Ishikawa (cell line): ENCODE data around the gene USH1C.

ENCODE experiments used
- CEBPB ChIP-seq: IDR thresholded peaks from 2 replicates; pipeline ENCODE4 v1.6.1; 2012
- CREB1 ChIP-seq: IDR thresholded peaks from 2 replicates; pipeline ENCODE4 v1.6.1; 2012; ENCODE audit warnings: low read depth
- EGR1 ChIP-seq: IDR thresholded peaks from 2 replicates; pipeline ENCODE4 v1.6.1; 2012
- EP300 ChIP-seq: IDR thresholded peaks from 2 replicates; pipeline ENCODE4 v1.6.1; 2012; ENCODE audit warnings: borderline replicate concordance
- FOXM1 ChIP-seq: IDR thresholded peaks from 2 replicates; pipeline ENCODE4 v1.6.1; 2012; ENCODE audit warnings: low read depth, borderline replicate concordance
- NFIC ChIP-seq: IDR thresholded peaks from 2 replicates; pipeline ENCODE4 v1.6.1; 2012
- RAD21 ChIP-seq: IDR thresholded peaks from 2 replicates; pipeline ENCODE4 v1.6.1; 2012; ENCODE audit warnings: low read depth
- TAF1 ChIP-seq: IDR thresholded peaks from 2 replicates; pipeline ENCODE4 v1.6.1; 2012; ENCODE audit warnings: low read depth, mild to moderate bottlenecking
- TCF12 ChIP-seq: IDR thresholded peaks from 2 replicates; pipeline ENCODE4 v1.6.1; 2012; ENCODE audit warnings: low read depth
- TEAD4 ChIP-seq: IDR thresholded peaks from 2 replicates; pipeline ENCODE4 v1.6.1; 2012
- YY1 ChIP-seq: IDR thresholded peaks from 2 replicates; pipeline ENCODE4 v1.6.1; 2012; ENCODE audit warnings: low read depth
- ZBTB7A ChIP-seq: IDR thresholded peaks from 2 replicates; pipeline ENCODE4 v1.6.1; 2012; ENCODE audit warnings: low read depth
- TF ChIP-seq, protein P1 (sequence below): IDR thresholded peaks from 2 replicates; pipeline ENCODE4 v1.6.1; 2012
- TF ChIP-seq, protein P2 (sequence below): IDR thresholded peaks from 2 replicates; pipeline ENCODE4 v1.6.1; 2012
- TF ChIP-seq, protein P3 (sequence below): IDR thresholded peaks from 2 replicates; pipeline ENCODE4 v1.6.1; 2012; ENCODE audit warnings: low read depth, mild to moderate bottlenecking

USH1C gene

DNA sequence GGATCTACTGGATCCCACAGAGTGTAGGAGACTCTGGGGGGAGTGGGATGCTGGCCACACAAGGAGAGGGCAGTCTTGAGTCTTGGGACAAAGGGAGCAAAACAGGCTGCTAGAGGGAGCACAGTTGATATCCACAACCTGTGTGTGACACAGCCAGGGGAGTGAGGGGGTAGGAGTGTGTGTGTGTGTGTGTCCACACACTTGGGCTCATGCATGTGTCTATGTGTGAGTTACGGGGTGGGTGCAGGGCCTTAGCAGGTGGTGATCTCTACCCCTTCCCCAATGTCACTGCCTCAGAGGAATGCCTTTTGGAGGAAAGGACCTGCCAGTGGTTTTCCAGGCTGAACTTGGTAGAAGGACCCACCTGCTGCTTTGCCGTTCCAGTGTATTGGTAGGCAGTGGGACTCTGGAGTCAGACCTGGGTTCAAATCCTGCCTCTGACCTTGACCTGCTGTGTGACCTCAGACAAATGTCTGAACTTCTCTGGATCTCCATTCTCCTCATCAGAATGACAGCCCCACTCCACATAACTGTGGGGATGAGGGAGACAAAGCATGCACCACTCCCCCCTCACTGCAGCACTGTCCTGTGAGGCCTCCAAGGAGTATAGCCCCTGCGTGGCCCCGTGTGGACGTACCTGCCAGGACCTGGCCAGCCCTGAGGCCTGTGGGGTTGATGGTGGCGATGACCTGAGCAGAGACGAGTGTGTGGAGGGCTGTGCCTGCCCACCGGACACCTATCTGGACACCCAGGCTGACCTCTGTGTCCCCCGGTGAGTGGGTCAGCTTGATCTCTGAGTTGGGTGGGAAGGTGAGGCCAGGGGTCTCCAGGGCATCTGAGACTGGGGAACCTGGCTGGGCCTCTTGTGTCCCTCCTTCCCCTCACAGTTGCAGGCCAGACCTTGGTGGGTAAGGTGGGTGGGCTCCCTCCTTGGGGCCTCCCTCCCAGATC, 30.2 kb upstream of the USH1C start:
- no peak for TF ChIP-seq EP300
- no peak for TF ChIP-seq EGR1
- TF ChIP-seq RAD21, result no peak
- TF ChIP-seq YY1, result no peak
- no peak for TF ChIP-seq TAF1
- TF ChIP-seq, protein P1, sequence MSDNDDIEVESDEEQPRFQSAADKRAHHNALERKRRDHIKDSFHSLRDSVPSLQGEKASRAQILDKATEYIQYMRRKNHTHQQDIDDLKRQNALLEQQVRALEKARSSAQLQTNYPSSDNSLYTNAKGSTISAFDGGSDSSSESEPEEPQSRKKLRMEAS, result no peak
- TF ChIP-seq, protein P2, sequence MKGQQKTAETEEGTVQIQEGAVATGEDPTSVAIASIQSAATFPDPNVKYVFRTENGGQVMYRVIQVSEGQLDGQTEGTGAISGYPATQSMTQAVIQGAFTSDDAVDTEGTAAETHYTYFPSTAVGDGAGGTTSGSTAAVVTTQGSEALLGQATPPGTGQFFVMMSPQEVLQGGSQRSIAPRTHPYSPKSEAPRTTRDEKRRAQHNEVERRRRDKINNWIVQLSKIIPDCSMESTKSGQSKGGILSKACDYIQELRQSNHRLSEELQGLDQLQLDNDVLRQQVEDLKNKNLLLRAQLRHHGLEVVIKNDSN, result no peak
- no peak for TF ChIP-seq TCF12
- no peak for TF ChIP-seq NFIC
- TF ChIP-seq, protein P3, sequence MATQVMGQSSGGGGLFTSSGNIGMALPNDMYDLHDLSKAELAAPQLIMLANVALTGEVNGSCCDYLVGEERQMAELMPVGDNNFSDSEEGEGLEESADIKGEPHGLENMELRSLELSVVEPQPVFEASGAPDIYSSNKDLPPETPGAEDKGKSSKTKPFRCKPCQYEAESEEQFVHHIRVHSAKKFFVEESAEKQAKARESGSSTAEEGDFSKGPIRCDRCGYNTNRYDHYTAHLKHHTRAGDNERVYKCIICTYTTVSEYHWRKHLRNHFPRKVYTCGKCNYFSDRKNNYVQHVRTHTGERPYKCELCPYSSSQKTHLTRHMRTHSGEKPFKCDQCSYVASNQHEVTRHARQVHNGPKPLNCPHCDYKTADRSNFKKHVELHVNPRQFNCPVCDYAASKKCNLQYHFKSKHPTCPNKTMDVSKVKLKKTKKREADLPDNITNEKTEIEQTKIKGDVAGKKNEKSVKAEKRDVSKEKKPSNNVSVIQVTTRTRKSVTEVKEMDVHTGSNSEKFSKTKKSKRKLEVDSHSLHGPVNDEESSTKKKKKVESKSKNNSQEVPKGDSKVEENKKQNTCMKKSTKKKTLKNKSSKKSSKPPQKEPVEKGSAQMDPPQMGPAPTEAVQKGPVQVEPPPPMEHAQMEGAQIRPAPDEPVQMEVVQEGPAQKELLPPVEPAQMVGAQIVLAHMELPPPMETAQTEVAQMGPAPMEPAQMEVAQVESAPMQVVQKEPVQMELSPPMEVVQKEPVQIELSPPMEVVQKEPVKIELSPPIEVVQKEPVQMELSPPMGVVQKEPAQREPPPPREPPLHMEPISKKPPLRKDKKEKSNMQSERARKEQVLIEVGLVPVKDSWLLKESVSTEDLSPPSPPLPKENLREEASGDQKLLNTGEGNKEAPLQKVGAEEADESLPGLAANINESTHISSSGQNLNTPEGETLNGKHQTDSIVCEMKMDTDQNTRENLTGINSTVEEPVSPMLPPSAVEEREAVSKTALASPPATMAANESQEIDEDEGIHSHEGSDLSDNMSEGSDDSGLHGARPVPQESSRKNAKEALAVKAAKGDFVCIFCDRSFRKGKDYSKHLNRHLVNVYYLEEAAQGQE, result no peak
- no peak for TF ChIP-seq CEBPB
- TF ChIP-seq FOXM1, result no peak
- no peak for TF ChIP-seq ZBTB7A
- no peak for TF ChIP-seq CREB1

DNA sequence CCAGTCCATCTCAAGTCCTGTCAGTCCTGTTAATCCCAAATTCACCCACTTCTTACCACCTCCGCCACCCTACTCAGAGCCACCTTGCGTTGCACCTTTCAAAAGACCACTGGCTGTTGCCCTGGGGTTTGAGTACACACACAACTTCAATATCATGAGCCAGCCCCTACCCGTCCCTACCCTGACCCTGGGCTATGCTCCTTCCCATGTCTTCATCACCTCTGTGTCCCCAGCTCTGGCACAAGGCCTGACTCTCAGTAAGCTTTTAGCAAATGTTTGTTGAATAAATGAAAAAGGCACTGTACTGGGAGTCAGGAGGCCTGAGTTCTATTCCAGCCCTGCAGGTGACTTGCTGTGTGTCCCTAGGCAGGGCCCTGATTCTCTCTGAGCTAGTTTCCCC, 29.3 kb upstream of the USH1C start:
- TF ChIP-seq, protein P1, result no peak
- no peak for TF ChIP-seq EGR1
- no peak for TF ChIP-seq ZBTB7A
- no peak for TF ChIP-seq CREB1
- TF ChIP-seq CEBPB, result no peak
- TF ChIP-seq RAD21, result no peak
- TF ChIP-seq EP300, result no peak
- TF ChIP-seq TAF1, result no peak
- TF ChIP-seq, protein P3, result no peak
- TF ChIP-seq, protein P2, result no peak
- TF ChIP-seq NFIC, result no peak
- no peak for TF ChIP-seq TCF12

DNA sequence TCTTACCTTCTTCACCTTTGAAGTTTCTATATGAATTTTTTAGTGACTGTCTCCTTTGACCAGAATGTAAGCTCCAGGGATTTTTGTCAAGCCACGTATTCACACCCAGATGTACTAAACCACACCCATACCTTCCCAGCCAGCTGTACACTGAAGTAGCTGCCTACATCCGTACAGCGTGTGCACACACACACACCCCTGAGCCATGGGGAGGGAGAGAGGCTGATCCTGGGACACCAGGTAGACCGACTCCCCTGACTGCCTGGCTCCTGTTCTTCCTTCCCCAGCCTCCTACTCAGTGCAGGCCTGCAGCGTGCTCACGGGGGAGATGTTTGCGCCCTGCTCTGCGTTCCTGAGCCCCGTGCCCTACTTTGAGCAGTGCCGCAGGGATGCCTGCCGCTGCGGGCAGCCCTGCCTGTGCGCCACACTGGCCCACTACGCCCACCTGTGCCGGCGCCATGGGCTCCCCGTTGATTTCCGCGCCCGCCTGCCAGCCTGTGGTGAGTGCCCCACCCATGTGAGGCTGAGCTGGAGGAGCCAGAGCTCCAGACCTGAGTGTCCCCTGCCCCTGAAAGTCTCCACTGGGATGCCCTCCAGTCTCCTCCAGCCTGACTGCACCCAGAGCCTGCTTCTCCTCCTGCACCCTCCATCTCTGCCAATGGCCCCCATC, 28.7 kb upstream of the USH1C start:
- no peak for TF ChIP-seq EP300
- no peak for TF ChIP-seq CEBPB
- TF ChIP-seq TCF12, result no peak
- TF ChIP-seq TAF1, result no peak
- TF ChIP-seq, protein P3, result no peak
- TF ChIP-seq YY1, result no peak
- no peak for TF ChIP-seq TEAD4
- TF ChIP-seq NFIC, result no peak
- TF ChIP-seq ZBTB7A, result no peak
- no peak for TF ChIP-seq CREB1
- no peak for TF ChIP-seq EGR1
- TF ChIP-seq, protein P2, result no peak
- TF ChIP-seq, protein P1, result no peak
- no peak for TF ChIP-seq FOXM1
- TF ChIP-seq RAD21, result no peak
